Small intestine (tissue), 7 donors: Measurements from ENCODE around the gene TMEM221. TPM values are rescaled to one million over a fixed set of nuclear protein-coding genes. Genes with fewer than 3 reads are reported as not detected.

Experiments
- DNase-seq, 2 donors: peaks; one replicate each; pipeline versions ENCODE4 v3.0.0 to v3.0.0-alpha.2; 2013
- FAIRE-seq: peaks from 2 replicates; lab custom pipeline; 2012; peaks lifted over from hg19 to GRCh38; lab: Jason Lieb, UNC
- H3K27ac ChIP-seq, 3 donors: one replicate each; pipeline ENCODE4 v1.5.1; 2013; ENCODE audit warnings: low read length in 2 of 3, mild to moderate bottlenecking in 2 of 3, control low read depth in 1 of 3, inconsistent platforms in 1 of 3, low read depth in 1 of 3, moderate library complexity in 1 of 3
- H3K27me3 ChIP-seq, 3 donors: one replicate each; pipeline ENCODE4 v1.6.1; 2013; ENCODE audit warnings: low read length in 3 of 3, inconsistent platforms in 1 of 3; ENCODE audit not compliant: control insufficient read depth in 3 of 3, insufficient read depth in 3 of 3
- H3K36me3 ChIP-seq, 3 donors: one replicate each; pipeline ENCODE4 v1.6.1; 2013; ENCODE audit warnings: low read length in 3 of 3, inconsistent platforms in 1 of 3, low read depth in 1 of 3, mild to moderate bottlenecking in 1 of 3, moderate library complexity in 1 of 3; ENCODE audit not compliant: control insufficient read depth in 3 of 3, insufficient read depth in 2 of 3
- H3K4me1 ChIP-seq, 3 donors: one replicate each; pipeline ENCODE4 v1.6.1; 2013; ENCODE audit warnings: low read length in 2 of 3, inconsistent platforms in 1 of 3, low read depth in 1 of 3, mild to moderate bottlenecking in 1 of 3, moderate library complexity in 1 of 3; ENCODE audit not compliant: control insufficient read depth in 3 of 3, insufficient read depth in 2 of 3
- H3K4me3 ChIP-seq, 3 donors: one replicate each; pipeline ENCODE4 v1.5.1; 2013; ENCODE audit warnings: low read length in 3 of 3, control low read depth in 1 of 3, inconsistent platforms in 1 of 3, low read depth in 1 of 3, mild to moderate bottlenecking in 1 of 3, moderate library complexity in 1 of 3
- H3K9me3 ChIP-seq, 2 donors: one replicate each; pipeline ENCODE4 v1.6.1; 2013; ENCODE audit warnings: low read depth in 1 of 2, low read length in 1 of 2; ENCODE audit not compliant: control insufficient read depth in 2 of 2, insufficient read depth in 1 of 2
- WGBS, 3 donors: extraction: QIAGEN DNeasy Blood & Tissue Kit; methylation state at CpG; one replicate each; pipeline ENCODE4 v1.1.7; 2013; 5-methylcytosine and 5-hydroxymethylcytosine counted together
- polyA plus RNA-seq, 4 donors: library from polyadenylated mRNA; stranded (reverse) in 3 of 4; unstranded in 1 of 4; fragments of 200-250 nt in 3 of 4; fragments of 120-200 nt in 1 of 4; gene quantifications; one replicate each; pipeline versions ENCODE4 v1.2.1 to v1.2.3, GENCODE V29; 2013
- donor health status: healthy with polysubstance abuse.
- donor health status: control.
- donor health status: control.
- donor health status: Bipolar disorder and iron deficiency.
- donor health status: healthy.

Gene TMEM221
- polyA plus RNA-seq, 4 donors = 0.07 to 0.43 TPM; not detected in 2

GRCh38 chr19:17414097-17414496 is 34.4 kb downstream of the TMEM221 start:
- DNase-seq = no peak
- FAIRE-seq = no peak
- WGBS, 3 donors = 92 to 95% (median 94%) methylated on average over 8 of the region's 8 CpGs
- no peaks in the 10 kb centered on the region for H3K9me3 ChIP-seq
- no peak overlapping the region for H3K27ac ChIP-seq
- H3K4me3 ChIP-seq = no peak overlapping the region
- no peaks in the 10 kb centered on the region for H3K36me3 ChIP-seq
- peaks cover 0 to 2% (median 0%) of the 10 kb centered on the region in 3 donors for H3K27me3 ChIP-seq
- peaks cover 0 to 3% (median 2%) of the 10 kb centered on the region in 3 donors for H3K4me1 ChIP-seq

DNA sequence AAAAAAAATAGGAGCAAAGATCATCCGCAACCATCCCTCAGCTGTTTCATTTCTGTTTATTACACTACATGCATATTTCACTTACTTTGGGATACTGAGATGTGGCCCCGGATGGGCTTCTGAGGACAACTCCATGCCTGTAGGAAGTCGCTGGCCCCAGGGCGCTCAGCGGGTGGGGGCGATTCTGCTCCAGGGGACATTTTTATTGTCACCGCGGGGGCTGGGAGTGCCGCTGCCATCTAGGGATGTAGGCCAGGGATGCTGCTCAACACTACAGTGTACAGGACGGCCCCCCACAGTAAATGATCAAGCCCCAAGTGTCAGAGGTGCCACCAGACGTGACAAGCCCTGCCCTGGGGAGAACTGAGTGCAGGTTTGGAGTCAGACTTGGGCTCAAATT is 36.7 kb downstream of the TMEM221 start:
- no peak overlapping the region for H3K4me3 ChIP-seq
- no peaks in the 10 kb centered on the region for H3K36me3 ChIP-seq
- 85 to 95% (median 90%) methylated on average over 11 of the region's 11 CpGs for WGBS, 3 donors
- no peaks in the 10 kb centered on the region for H3K9me3 ChIP-seq
- H3K27ac ChIP-seq = peak overlapping the region in 2 of 3 donors; percentile 35 to 51
- no peak for FAIRE-seq
- peaks cover 0 to 2% (median 0%) of the 10 kb centered on the region in 3 donors for H3K27me3 ChIP-seq
- H3K4me1 ChIP-seq = peaks cover 0 to 3% (median 0%) of the 10 kb centered on the region in 3 donors
- DNase-seq = no peak

- H3K27me3 ChIP-seq = peaks cover 0 to 2% (median 0%) of the 10 kb centered on the region in 3 donors
- no peak overlapping the region for H3K27ac ChIP-seq
- FAIRE-seq (no peak), DNase-seq (no peak)
- H3K9me3 ChIP-seq = no peaks in the 10 kb centered on the region
- no peak overlapping the region for H3K4me3 ChIP-seq
- WGBS, 3 donors = 85 to 95% (median 94%) methylated on average over 9 of the region's 9 CpGs
- H3K36me3 ChIP-seq = no peaks in the 10 kb centered on the region
- peaks cover 0 to 9% (median 0%) of the 10 kb centered on the region in 3 donors for H3K4me1 ChIP-seq
Observed at GRCh38 chr19:17409990-17410389, 38.5 kb downstream of the TMEM221 start.

DNA sequence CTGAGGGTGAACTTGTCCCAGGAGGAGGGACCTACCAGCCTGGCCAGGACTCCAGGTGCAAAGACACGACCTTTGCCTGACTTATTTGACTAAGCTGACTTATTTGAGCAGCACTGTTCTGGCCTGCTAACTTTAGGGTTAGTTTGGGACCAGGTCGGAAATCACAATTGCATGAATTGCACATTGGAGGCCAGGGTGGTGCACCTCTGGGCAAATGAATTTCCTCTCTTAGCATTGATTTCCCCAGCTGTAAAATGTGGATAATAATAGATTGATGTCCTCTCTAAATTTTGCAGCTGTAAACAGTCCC is 41.6 kb downstream of the TMEM221 start:
- no peaks in the 10 kb centered on the region for H3K27me3 ChIP-seq
- H3K4me1 ChIP-seq = peaks cover 0 to 6% (median 0%) of the 10 kb centered on the region in 3 donors
- 0 to 22% (median 6%) methylated on average over 2 of the region's 2 CpGs for WGBS, 3 donors
- H3K27ac ChIP-seq = peak overlapping the region in 2 of 3 donors; percentile 83 to 93
- DNase-seq = peak in 1 of 2 donors; percentile 43
- no peaks in the 10 kb centered on the region for H3K36me3 ChIP-seq
- H3K9me3 ChIP-seq = no peaks in the 10 kb centered on the region
- peak overlapping the region in 1 of 3 donors; percentile 40 for H3K4me3 ChIP-seq
- FAIRE-seq = no peak

- WGBS, 3 donors = 35 to 53% (median 42%) methylated on average over 10 of the region's 10 CpGs
- H3K27ac ChIP-seq = peak overlapping the region; percentile 46 to 93 (median 83)
Observed at GRCh38 chr19:17406046-17406886, 42.2 kb downstream of the TMEM221 start.

GRCh38 chr19:17405250-17406045 is 43.0 kb downstream of the TMEM221 start, which contains the start of gene BST2:
BST2 (minus strand) TSS chr19:17405630; CDS start chr19:17405575, 55 bp downstream.
- peaks cover 0 to 6% (median 0%) of the 10 kb centered on the region in 3 donors for H3K4me1 ChIP-seq
- peaks cover 0 to 2% (median 0%) of the 10 kb centered on the region in 3 donors for H3K27me3 ChIP-seq
- no peaks in the 10 kb centered on the region for H3K9me3 ChIP-seq
- peak within 1 kb of the TSS; percentile 24 to 40 (median 31) for H3K4me3 ChIP-seq
- FAIRE-seq (no peak), DNase-seq (peak; percentile 44 to 83)
- peak within 1 kb of the TSS; percentile 46 to 93 (median 83) for H3K27ac ChIP-seq
- H3K36me3 ChIP-seq = no peaks in the 10 kb centered on the region
- 32 to 48% (median 33%) methylated on average over 18 of the region's 18 CpGs for WGBS, 3 donors

More at GRCh38 chr19:17406046-17406886, 42.2 kb downstream of the TMEM221 start:
- DNase-seq (peak in 1 of 2 donors; percentile 20), FAIRE-seq (no peak)
- H3K4me1 ChIP-seq = peaks cover 0 to 6% (median 0%) of the 10 kb centered on the region in 3 donors
- H3K9me3 ChIP-seq = no peaks in the 10 kb centered on the region
- peaks cover 0 to 2% (median 0%) of the 10 kb centered on the region in 3 donors for H3K27me3 ChIP-seq
- peak overlapping the region; percentile 9 to 40 (median 18) for H3K4me3 ChIP-seq
- no peaks in the 10 kb centered on the region for H3K36me3 ChIP-seq

GRCh38 chr19:17404621-17405249 is 43.7 kb downstream of the TMEM221 start:
- H3K27me3 ChIP-seq = peaks cover 0 to 2% (median 0%) of the 10 kb centered on the region in 3 donors
- 56 to 85% (median 59%) methylated on average over 7 of the region's 7 CpGs for WGBS, 3 donors
- H3K4me1 ChIP-seq = peaks cover 0 to 6% (median 0%) of the 10 kb centered on the region in 3 donors
- peak overlapping the region; percentile 6 to 93 (median 46) for H3K27ac ChIP-seq
- DNase-seq (no peak), FAIRE-seq (no peak)
- no peaks in the 10 kb centered on the region for H3K36me3 ChIP-seq
- peak overlapping the region; percentile 24 to 40 (median 31) for H3K4me3 ChIP-seq
- H3K9me3 ChIP-seq = no peaks in the 10 kb centered on the region
